Activated CD8-positive, alpha-beta memory T cell treated with anti-CD3 and anti-CD28 coated beads, Interleukin-2, amount 50 U/mL, for 4 hours (primary cell): Measurements from ENCODE around the gene IQUB.
"Not testable (repeated sequence)": the region's sequence is repeated elsewhere in the genome, so short reads cannot be mapped to it uniquely, and the experiment has no call there.

Experiments used
- DNase-seq: peaks from one replicate; pipeline ENCODE4 v3.0.0-alpha.2; 2020

IQUB gene

GRCh38 chr7:123485187-123485586 is 49.2 kb downstream of the IQUB start:
- DNase-seq = no peak

GRCh38 chr7:123484199-123484598 is 50.2 kb downstream of the IQUB start:
- DNase-seq = no peak

- no peak for DNase-seq
These were observed 54.3 kb downstream of the IQUB start for GRCh38 chr7:123480107-123480506.

- not testable (repeated sequence) for DNase-seq
These were observed 56.3 kb downstream of the IQUB start for GRCh38 chr7:123478056-123478455.

- no peak for DNase-seq
These were observed 61.5 kb downstream of the IQUB start for GRCh38 chr7:123472750-123473445.

GRCh38 chr7:123472327-123472726 is 62.1 kb downstream of the IQUB start:
- DNase-seq = no peak

GRCh38 chr7:123468303-123468702 is 66.1 kb downstream of the IQUB start:
- DNase-seq = no peak

GRCh38 chr7:123463890-123464289 is 70.5 kb downstream of the IQUB start:
- no peak for DNase-seq

- no peak for DNase-seq
These were observed 73.8 kb downstream of the IQUB start for GRCh38 chr7:123460616-123461015.

- DNase-seq = no peak
These were observed 78.4 kb downstream of the IQUB start for GRCh38 chr7:123455965-123456470.

GRCh38 chr7:123440101-123440548 is 94.3 kb downstream of the IQUB start:
- DNase-seq = no peak

GRCh38 chr7:123439191-123439590 is 95.2 kb downstream of the IQUB start:
- no peak for DNase-seq

GRCh38 chr7:123437447-123437995 is 96.9 kb downstream of the IQUB start:
- no peak for DNase-seq

GRCh38 chr7:123435080-123435700 is 99.2 kb downstream of the IQUB start:
- no peak for DNase-seq

GRCh38 chr7:123433665-123434064 is 100.7 kb downstream of the IQUB start:
- DNase-seq = no peak

GRCh38 chr7:123432601-123433000 is 101.8 kb downstream of the IQUB start:
- DNase-seq = no peak

GRCh38 chr7:123431075-123431614 is 103.2 kb downstream of the IQUB start:
- no peak for DNase-seq

GRCh38 chr7:123425246-123425645 is 109.1 kb downstream of the IQUB start:
- DNase-seq = no peak

GRCh38 chr7:123424463-123424862 is 109.9 kb downstream of the IQUB start:
- no peak for DNase-seq

- DNase-seq = no peak
These were observed 110.8 kb downstream of the IQUB start for GRCh38 chr7:123423622-123424021.

GRCh38 chr7:123417580-123417979 is 116.8 kb downstream of the IQUB start:
- DNase-seq = no peak

- DNase-seq = no peak
These were observed 118.8 kb downstream of the IQUB start for GRCh38 chr7:123415625-123416024.

GRCh38 chr7:123410273-123410904 is 124.0 kb downstream of the IQUB start:
- DNase-seq = no peak
